Activated effector memory CD4-positive, alpha-beta T cell treated with anti-CD3 and anti-CD28 coated beads, Interleukin-2, amount 50 U/mL, for 16 hours (primary cell): ENCODE data around the gene SBK3.
"Not testable (repeated sequence)": the region's sequence is repeated elsewhere in the genome, so short reads cannot be mapped to it uniquely, and the experiment has no call there.

Experiments used
- DNase-seq: peaks from one replicate; pipeline ENCODE4 v3.0.0-alpha.2; 2020

SBK3 gene

GRCh38 chr19:55539090-55539984, 6.0 kb downstream of the SBK3 start:
- no peak for DNase-seq

GRCh38 chr19:55538132-55538531, 7.2 kb downstream of the SBK3 start:
- DNase-seq, result no peak

- no peak for DNase-seq
These were observed 7.6 kb downstream of the SBK3 start for GRCh38 chr19:55537741-55538111.

- DNase-seq, result no peak
These were observed 8.2 kb downstream of the SBK3 start, which contains the start of gene SBK2 for GRCh38 chr19:55536951-55537740. Gene SBK2 (minus strand): TSS chr19:55537133. CDS start chr19:55536294, 839 bp downstream.

GRCh38 chr19:55536366-55536765, 9.0 kb downstream of the SBK3 start:
- no peak for DNase-seq

GRCh38 chr19:55535965-55536350, 9.4 kb downstream of the SBK3 start:
- DNase-seq, result no peak

- no peak for DNase-seq
These were observed 10.0 kb downstream of the SBK3 start for GRCh38 chr19:55535173-55535964.

- not testable (repeated sequence) for DNase-seq
These were observed 11.1 kb downstream of the SBK3 start for GRCh38 chr19:55534280-55534679.

- DNase-seq, result no peak
These were observed 14.3 kb downstream of the SBK3 start for GRCh38 chr19:55530996-55531395.

GRCh38 chr19:55529636-55530234, 15.6 kb downstream of the SBK3 start:
- DNase-seq, result no peak

- DNase-seq, result no peak
These were observed 17.1 kb downstream of the SBK3 start for GRCh38 chr19:55528030-55528803.

- no peak for DNase-seq
These were observed 17.9 kb downstream of the SBK3 start for GRCh38 chr19:55527197-55528029.

GRCh38 chr19:55526216-55527196, 18.8 kb downstream of the SBK3 start:
- DNase-seq, result no peak

GRCh38 chr19:55525289-55526101, 19.8 kb downstream of the SBK3 start:
- no peak for DNase-seq

- DNase-seq, result no peak
These were observed 24.6 kb downstream of the SBK3 start for GRCh38 chr19:55520691-55521292.

- no peak for DNase-seq
These were observed 25.7 kb downstream of the SBK3 start for GRCh38 chr19:55519451-55520311.
